HT-29 (cell line): ENCODE results near the gene ETNPPL. TPM values are rescaled to one million over a fixed set of nuclear protein-coding genes. Genes with fewer than 3 reads are reported as not detected.

Experiments
- DNase-seq: peaks from one replicate; pipeline ENCODE4 v3.0.0-alpha.2; 2015; ENCODE audit warnings: low spot score
- total RNA-seq: library from RNA; depleted of rRNA; stranded (reverse); fragments of >200 nt; shearing (Covaris generic); gene quantifications from 2 replicates; pipeline ENCODE4 v1.2.3, GENCODE V29; 2014; rRNA removed

Gene ETNPPL
- total RNA-seq, 1 experiment from 2014 or later: not detected

- no peak for DNase-seq
These were observed 62.6 kb downstream of the ETNPPL start for GRCh38 chr4:108700081-108700757.

DNA sequence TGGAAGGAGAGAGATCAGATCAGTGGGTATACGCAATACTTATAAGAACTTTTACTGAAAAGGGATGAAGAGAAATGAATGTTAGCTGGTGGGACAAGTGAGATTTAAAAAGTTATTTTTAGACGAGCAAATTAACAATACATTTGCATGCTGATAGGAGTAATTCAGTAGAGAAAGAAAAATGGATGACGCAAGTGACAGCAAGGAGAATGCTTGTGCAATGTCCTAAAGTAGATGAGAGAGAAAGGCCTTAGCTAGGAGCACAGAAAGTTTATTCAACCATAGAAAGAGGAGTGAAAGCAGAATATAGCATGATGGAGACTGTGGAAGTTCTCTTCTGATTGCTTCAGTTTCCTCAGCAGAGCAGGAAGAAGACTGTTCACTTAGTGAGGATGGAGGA lies 66.7 kb downstream of the ETNPPL start:
- DNase-seq: no peak

GRCh38 chr4:108695062-108695461 lies 67.8 kb downstream of the ETNPPL start:
- DNase-seq: no peak

- no peak for DNase-seq
These were observed 68.4 kb downstream of the ETNPPL start for GRCh38 chr4:108694423-108694822.

DNA sequence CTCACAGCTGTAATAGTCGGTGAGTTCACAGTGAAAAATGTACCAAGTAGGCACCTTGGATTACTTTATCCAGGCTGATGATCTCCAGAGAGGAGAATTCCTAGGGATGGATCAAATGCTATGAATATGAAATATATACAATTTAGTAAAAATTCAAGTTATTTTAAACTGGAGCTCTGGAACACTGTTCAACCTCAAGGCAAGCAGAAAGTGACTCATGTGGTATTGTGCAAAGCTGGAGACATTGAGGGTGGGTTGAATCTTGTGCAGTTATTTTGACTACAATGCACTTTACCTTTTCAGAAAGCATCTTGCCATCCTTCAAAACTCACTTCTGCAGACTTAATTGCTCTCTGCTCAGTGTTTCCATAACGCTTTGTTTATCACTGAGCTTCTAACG lies 69.0 kb downstream of the ETNPPL start:
- no peak for DNase-seq

- no peak for DNase-seq
These were observed 69.6 kb downstream of the ETNPPL start for GRCh38 chr4:108693211-108693610.

Other genes starting within 250 kb of the ETNPPL start
- gene RPL34, start 142.5 kb downstream of the ETNPPL start, total RNA-seq: 889 and 987 TPM in 2 replicates
- gene OSTC, start 112.5 kb downstream of the ETNPPL start, total RNA-seq: 49.7 and 54.7 TPM in 2 replicates